BJ (cell line): Measurements from ENCODE around the gene OXSM. TPM values are rescaled to one million over a fixed set of nuclear protein-coding genes. Genes with fewer than 3 reads are reported as not detected.

ENCODE experiments used
- CTCF ChIA-PET: fragments of 350-600 bp; formaldehyde crosslinking; extraction: SDS; loops from one replicate; lab custom pipeline; 2021; ENCODE audit warnings: antibody characterized with exemption, inconsistent platforms; lab: Yijun Ruan, JAX
- POLR2A ChIA-PET: fragments of 300-600 bp; sonication (Branson Sonifier 250); formaldehyde crosslinking; extraction: SDS; loops from one replicate; lab custom pipeline; 2021; ENCODE audit warnings: antibody characterized with exemption; lab: Charles Lee
- DNase-seq: peaks from one replicate; pipeline ENCODE4 v3.0.0-alpha.2; 2011; ENCODE audit warnings: low read depth
- H3K27me3 ChIP-seq: 2 replicates; pipeline ENCODE4 v1.6.0; 2011; ENCODE audit warnings: low read length; ENCODE audit not compliant: control insufficient read depth, insufficient read depth
- H3K36me3 ChIP-seq: 2 replicates; pipeline ENCODE4 v1.5.1; 2011; ENCODE audit warnings: low read length; ENCODE audit not compliant: control insufficient read depth, insufficient read depth
- H3K4me3 ChIP-seq: 2 replicates; pipeline ENCODE4 v1.5.1; 2011; ENCODE audit warnings: low read depth, mild to moderate bottlenecking, control low read depth, low read length
- polyA plus RNA-seq: library from polyadenylated mRNA; depleted of rRNA; stranded (reverse); fragments of >200 nt; gene quantifications from 2 replicates; pipeline ENCODE4 v1.2.3, GENCODE V29; 2011; rRNA removed
- TF ChIP-seq, protein P1 (sequence below): IDR thresholded peaks from 2 replicates; pipeline ENCODE4 v1.5.1; 2011; ENCODE audit warnings: low read depth, mild to moderate bottlenecking, control low read depth, inconsistent platforms, low read length, moderate library complexity; ENCODE audit not compliant: insufficient read depth

The OXSM gene
- polyA plus RNA-seq, 1 experiment = 10.6 TPM

DNA sequence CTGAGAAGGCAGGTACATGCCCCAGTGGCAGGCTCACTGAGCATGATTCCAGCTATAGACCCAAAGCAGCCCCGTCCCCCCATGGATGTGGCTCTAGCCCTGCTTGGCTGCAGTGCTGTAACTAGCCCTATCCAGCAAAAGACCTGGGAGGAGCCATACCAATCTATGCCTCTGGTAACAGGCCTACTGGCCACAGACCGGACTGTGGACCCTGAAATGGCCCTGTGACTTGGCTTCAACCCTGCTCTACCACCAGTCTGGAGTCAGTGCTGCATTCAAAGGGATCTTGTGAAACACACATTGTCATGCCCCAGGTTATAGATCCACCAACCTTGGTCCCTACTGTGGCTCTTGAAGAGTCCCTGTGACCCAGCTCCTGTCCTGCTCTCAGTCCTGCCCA is 46.7 kb downstream of the OXSM start:
- ChIA-PET CTCF (interaction anchor here (0.9 to 1.6 kb wide), 2 partner anchors 182 to 188 kb away, joined by 3 to 6 read pairs; no protein-coding TSS in a partner anchor), POLR2A (no interaction called here)
- H3K4me3 ChIP-seq = no peak overlapping the region
- TF ChIP-seq, protein P1, sequence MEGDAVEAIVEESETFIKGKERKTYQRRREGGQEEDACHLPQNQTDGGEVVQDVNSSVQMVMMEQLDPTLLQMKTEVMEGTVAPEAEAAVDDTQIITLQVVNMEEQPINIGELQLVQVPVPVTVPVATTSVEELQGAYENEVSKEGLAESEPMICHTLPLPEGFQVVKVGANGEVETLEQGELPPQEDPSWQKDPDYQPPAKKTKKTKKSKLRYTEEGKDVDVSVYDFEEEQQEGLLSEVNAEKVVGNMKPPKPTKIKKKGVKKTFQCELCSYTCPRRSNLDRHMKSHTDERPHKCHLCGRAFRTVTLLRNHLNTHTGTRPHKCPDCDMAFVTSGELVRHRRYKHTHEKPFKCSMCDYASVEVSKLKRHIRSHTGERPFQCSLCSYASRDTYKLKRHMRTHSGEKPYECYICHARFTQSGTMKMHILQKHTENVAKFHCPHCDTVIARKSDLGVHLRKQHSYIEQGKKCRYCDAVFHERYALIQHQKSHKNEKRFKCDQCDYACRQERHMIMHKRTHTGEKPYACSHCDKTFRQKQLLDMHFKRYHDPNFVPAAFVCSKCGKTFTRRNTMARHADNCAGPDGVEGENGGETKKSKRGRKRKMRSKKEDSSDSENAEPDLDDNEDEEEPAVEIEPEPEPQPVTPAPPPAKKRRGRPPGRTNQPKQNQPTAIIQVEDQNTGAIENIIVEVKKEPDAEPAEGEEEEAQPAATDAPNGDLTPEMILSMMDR = no peak
- no peak for DNase-seq
- H3K27me3 ChIP-seq = no peaks in the 10 kb centered on the region
- no peaks in the 10 kb centered on the region for H3K36me3 ChIP-seq

DNA sequence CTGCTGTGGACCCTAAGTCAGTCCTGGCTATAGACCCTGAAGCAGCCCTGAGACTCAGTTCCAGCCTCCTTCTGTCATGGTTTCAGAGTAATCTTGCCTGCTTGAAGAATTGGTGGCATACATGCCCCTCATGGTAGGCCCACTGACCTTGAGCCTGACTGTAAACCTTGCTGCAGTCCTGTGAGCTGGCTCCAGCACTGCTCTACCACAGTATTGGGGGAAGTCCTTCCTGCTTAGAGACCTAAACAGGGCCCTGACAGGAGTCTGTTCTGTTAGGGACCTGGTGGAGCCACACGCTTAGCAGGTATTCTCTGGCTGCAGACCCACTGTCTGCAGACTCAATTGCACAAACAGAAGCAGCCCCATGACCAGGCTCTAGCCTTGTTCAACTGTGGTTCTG is 47.1 kb downstream of the OXSM start:
- ChIA-PET CTCF (interaction anchor here (1.4 to 1.6 kb wide), 2 partner anchors 18 to 189 kb away, joined by 4 to 6 read pairs; no protein-coding TSS in a partner anchor), POLR2A (no interaction called here)
- TF ChIP-seq, protein P1 = no peak
- no peak for DNase-seq
- Histone ChIP-seq H3K36me3 (no peaks in the 10 kb centered on the region), H3K27me3 (no peaks in the 10 kb centered on the region), H3K4me3 (no peak overlapping the region)

DNA sequence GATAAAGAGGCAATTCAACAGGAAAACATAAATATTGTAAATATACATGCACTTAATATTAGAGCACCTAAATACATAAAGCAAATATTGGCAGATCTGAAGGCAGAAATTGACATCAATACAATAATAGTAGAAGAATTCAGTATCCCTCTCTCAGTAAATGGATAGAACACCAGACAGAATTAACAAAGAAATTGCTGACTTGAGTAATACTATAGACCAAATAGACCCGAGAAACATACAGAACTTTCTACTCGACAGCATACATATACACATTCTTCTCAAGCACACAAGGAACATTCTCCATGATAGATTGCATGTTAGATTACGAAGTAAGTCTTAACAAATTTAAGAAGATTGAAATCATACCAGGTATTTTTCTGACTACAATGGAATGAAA is 50.2 kb downstream of the OXSM start:
- no peaks in the 10 kb centered on the region for H3K36me3 ChIP-seq
- ChIA-PET CTCF (no interaction called here), POLR2A (no interaction called here)
- H3K4me3 ChIP-seq = no peak overlapping the region
- DNase-seq = no peak
- H3K27me3 ChIP-seq = no peaks in the 10 kb centered on the region
- TF ChIP-seq, protein P1 = no peak

DNA sequence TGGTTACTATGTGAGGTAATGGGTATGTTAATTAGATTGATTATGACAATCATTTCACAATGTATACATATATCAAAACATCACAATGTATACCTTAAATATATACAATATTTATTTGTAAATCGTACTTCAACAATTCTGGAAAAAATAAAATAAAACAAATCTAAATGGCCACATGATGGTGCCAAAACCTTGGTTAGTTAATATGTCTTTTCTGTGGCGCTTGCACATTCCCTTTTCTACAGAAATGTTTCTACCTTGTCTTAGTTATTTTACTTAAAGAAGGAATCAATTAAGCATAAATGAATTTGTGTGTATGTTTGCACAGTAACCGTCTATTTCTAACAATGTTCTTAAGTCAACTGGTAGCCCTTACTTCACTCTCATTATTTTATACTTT is 53.4 kb downstream of the OXSM start:
- ChIA-PET POLR2A (no interaction called here), CTCF (interaction anchor here (1.0 kb wide), 1 partner anchor 195 kb away, joined by 3 read pairs; no protein-coding TSS in a partner anchor)
- H3K36me3 ChIP-seq = no peaks in the 10 kb centered on the region
- TF ChIP-seq, protein P1 = no peak
- no peaks in the 10 kb centered on the region for H3K27me3 ChIP-seq
- DNase-seq = no peak
- no peak overlapping the region for H3K4me3 ChIP-seq

Other genes with a start within 250 kb of the OXSM start
- 13.6 and 36.8 TPM in 2 replicates for gene TOP2B, start 125.2 kb upstream of the OXSM start, polyA plus RNA-seq
- 8.2 and 15.0 TPM in 2 replicates for gene NGLY1, start 6.6 kb upstream of the OXSM start, polyA plus RNA-seq